Superior temporal gyrus (tissue), 1 donor: ENCODE results near the gene MYO1B.

Experiments
- DNase-seq: peaks from one replicate; pipeline ENCODE4 v3.0.0-alpha.2; 2016; ENCODE audit errors: extremely low spot score

The MYO1B gene

DNA sequence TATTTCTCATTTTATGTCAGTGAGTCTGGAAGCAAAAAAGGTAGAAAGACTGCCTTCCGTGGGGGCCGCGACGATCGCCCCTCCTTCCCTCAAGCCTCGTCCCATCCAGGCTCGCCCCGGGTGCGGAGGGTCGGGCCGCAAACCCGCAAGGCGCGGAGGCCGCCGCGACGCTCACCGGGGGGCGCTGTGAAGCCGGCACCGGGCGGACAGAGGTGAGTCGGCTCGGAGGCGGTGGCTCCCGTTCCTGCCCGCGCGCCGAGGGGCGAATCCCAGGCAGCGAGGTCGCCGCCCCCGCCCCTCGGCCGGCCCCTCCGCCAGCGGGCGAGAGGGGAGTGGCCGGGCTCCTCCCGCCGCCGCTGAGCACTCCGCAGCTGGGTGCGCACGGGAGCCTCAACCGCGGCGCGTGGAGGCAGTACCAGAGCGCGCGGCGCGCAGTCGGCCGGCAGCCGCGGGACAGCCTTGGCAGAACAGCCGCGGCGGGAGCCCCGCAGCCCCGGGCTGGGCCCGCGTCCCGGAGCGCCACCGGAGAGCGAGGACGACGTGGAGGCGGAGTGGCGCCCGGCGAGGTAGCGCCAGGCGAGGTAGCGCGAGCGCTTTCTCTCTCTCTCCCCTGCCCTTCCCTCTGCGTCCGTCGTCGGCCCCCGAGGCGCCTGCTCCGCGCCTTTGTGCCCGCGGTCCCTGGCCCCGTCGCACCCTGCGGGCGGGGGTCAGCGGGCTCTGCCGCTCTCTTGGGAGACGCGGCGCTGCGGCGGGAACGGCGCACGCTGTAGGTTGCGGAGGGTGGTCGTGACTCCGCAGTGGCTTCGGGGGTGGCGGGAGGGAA is at the start of gene MYO1B:
MYO1B (plus strand) TSS at position 359 of the 823 bp plus-strand sequence. CDS start 31,492 bp downstream, outside the sequence.
- no peak for DNase-seq

DNA sequence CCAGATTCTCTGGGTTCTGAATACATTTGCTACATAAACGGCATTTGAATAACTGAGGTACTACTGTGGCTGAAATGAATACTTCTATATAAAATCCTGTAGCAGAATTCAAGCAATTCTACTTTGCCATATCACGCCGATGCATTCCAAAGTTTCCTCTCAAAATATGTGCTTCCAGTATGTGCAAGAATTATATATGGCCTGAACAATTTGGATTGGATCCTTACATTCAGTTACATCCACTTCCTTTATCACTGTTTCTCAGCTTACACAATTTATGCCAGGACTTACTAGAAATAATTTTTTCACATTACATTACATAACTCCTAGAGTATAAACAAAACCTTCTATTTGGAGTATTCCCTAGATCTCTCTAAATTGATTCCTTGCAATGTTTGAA is 48.1 kb upstream of the MYO1B start:
- peak; percentile 38 for DNase-seq

DNA sequence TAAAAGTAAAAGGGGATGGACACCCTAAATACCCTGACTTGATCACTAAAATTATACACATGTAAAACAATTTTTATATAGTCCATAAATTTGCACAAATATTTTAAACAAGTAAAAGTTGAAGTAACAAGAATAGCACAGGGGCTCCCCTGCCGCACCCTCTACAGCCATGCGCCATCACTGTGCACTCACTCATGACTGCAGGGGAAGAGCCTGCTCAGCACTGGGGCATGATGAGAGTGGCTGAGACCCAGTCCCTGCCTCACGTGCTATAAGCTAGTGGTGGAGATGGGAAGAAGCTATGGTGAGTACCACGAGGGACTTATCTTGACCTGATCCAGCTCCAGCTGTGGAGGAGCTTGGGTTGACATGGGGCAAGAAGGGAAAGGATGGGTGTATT is 46.9 kb upstream of the MYO1B start:
- no peak for DNase-seq

DNA sequence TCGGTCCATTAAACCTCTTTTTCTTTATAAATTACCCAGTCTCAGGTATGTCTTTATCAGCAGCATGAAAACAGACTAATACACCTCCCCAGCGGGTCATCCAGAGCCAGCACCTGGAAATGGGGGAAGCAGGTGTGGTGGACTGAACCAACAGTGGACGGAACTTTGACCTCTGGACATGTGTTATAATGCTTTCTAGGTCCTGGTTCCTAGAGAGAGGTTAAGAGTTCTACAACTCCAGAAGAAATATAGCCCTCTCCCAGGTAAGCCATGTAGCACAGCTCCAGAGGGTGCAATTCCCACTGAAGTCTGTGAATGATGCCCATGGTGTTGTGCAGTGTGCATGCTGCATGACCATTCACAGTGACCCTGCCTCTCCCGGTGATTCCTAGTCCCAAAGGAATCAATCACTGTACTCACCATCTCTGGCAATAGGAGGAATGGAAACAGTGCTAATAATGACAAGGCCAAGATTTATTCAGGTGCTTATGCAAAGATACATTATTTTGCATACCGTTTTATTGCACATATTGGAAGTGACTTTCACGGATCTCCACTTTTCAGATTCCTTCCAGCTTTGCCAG is 45.2 kb upstream of the MYO1B start:
- no peak for DNase-seq

DNA sequence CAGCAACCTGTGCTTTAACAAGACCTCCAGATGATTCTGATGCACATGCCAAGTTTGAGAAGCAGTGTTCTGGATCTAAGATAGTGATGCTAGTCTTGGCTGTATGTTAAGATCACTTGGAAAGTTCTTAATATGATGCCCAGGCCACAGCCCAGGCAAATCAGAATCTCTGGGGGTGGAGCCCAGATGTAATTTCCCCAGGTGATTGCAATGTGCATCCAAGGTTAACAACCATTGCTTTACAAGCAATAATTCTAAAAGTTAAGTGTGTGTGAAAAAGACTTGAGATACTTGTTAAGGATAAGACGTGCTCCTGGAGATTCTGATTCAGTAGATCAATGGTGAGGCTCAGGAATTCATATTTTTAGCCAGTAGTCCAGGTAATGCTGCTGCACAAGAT is 44.3 kb upstream of the MYO1B start:
- no peak for DNase-seq

DNA sequence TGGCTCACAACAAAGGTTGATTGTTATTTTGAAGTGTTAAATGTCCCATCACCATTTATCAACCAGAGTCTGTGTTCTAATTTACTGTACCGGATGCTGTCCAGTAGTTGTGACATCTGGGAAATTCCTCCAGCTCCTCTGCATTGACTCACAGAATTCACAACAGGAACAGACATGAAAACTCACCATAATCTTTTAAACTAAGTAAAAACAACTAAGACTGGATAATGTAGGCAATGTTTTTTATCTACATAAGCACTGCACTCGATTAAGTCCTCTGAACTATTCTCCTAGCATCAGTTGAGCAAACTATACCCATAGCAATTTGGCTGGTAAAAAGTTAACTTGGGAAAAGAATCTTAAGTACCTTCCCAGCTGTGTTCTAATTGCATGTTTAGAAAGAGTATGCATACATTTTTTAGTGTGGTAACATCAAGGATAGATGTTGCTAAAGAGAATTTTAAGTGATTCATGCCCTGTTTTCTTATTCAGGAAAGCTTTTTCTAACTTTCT is 42.9 kb upstream of the MYO1B start:
- DNase-seq: no peak

DNA sequence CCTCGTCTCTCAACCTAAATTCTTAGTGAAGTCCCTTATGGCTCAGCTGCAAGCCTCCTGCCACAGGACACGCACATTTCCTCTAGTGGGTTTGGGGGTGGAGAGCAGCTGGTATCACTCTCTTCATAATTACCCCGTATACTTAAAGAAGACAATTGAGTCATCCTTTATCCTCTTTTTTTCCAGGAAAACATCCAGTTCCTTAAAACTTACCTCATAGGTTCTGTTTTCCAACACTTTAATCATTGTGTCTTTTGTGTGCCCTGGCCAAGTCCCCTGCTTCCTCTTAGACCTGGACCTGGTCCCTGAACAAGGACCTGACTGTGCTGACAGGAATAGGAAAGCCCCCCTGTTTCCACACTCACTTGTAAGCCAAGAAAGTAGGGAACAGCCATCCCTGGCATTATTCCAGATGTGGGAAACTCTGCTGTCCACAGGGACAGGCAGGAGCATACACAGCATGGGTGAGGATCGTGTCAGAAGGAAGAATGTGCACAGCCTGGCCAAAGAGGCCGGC is 42.3 kb upstream of the MYO1B start:
- DNase-seq: no peak

DNA sequence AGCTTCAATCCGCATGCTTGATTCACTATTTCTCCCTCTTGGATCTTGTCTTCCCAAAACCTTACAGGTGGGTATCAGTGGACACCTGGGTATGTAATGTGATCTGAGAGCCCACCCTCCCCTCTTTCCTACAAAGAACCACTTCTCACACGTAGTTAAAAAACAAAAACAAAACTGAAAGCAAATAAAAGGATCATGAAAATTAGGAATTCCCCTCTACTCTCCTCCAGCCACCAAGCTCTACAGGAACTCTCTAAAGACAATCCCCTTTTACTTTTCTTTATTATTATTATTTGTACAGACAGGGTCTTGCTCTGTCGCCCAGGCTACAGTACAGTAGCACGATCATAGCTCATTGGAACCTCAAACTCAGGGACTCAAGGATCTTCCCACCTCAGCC is 40.8 kb upstream of the MYO1B start:
- DNase-seq: no peak

DNA sequence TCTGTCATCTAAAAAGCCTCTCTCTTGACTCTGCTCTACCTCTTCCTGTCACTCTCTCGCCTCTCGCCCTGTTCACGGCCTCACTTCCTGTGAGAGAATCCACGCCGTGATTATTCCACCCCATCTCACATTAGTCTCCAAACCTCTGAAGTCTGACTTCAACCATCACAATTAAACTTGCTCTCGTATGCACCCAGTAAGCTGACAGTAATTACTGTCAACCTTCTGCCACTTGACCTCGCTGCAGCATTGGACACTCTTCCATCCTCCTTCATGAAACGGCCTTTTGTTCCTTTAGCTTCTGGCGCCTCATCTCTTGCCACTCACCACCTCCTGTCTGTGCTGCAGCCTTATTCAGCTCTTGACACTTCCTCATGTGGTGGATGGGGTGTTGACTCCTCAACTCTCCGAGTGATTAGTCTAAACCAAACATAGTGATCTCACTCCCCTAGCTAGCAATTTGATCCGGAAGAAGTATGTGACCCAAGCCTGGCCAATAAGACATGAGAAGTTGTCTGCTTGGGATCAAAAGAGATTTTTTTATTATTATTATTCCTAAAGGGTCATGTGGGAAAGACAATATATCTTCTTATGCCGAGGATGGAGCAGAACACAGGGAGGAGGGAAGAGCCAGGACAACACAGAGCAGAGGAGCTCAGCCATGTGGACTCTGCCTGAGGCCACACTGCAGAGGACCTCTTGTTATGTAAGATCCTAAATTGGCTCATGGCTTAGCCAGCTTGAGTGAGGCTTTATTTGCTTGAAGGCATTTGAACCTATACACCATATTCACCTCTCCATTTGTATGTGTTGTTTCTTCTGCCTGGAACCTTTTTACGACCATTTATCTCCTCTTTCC is 38.4 kb upstream of the MYO1B start:
- no peak for DNase-seq

DNA sequence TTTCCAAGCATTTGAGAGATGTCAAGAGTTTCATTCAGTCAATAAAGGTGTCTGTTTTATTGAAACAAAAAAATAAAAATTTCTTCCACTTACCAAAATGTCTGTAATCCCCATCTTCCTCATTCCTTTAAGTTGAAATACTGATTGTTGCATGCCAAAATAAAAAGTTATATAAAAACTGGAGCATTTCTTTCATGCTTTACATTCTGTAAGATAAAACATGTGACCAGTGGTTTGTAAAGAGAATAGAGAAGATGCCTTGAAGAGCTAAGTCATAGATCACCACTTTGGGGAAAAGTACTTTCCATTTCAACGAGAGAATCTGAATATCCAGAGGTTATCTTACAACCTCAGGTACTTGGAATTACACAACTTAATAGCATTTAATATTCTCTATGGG is 35.9 kb upstream of the MYO1B start:
- no peak for DNase-seq

DNA sequence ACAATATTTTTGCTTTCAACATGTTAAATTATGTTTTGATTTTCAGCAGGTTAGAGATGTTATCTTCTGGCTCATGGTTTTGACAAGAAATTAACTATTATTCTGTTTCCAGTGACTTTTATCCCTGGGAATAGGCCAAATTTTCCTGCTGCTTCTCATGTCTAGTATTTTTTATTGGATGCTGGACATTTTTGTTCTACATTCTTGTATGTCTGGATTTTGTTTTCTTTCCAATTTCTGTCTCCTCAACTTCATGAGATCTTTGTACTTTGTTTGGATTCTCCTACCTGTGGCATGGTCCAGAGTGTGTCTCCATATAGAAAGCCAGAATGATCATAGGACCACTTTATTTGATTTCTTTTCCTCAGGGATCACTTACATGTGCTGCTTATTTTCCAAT is 33.1 kb upstream of the MYO1B start:
- DNase-seq: no peak

DNA sequence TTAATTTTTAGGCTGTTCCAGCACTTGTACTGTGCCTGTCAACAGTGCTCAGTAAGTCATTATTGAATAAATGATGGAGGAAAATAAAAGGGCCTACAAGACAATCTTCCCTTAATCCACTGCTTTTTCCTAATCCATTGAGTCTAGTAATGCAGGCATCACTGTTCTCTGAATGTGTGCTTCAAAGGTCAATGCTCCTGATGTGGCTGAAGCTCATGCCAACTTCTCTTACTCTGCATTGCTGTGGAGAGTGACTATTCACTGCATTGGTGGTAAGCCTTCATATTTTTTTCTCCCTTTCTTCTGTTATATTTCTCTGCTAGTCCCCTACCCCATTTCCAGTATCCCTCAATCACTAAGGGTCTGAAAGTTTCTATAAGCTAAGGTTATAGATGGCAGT is 31.9 kb upstream of the MYO1B start:
- no peak for DNase-seq

DNA sequence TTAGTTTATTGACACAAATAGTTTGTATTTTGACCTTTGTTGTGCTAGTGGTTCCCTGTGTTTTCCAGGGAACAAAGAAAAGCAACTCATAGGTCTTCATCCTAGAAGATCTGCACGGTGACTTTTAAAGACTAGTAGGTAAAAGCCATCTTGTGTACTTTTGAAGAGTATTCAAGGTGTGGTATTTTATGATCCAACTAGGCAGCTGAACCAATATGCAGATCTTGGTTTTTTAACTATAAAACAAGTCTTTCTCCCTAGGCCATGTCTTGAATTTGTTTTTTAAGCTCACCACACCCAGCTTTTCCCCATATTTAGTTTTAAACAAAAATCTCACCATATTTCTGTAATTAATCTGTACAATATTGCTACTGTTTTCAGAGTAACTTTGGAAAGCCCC is 30.0 kb upstream of the MYO1B start:
- DNase-seq: no peak

DNA sequence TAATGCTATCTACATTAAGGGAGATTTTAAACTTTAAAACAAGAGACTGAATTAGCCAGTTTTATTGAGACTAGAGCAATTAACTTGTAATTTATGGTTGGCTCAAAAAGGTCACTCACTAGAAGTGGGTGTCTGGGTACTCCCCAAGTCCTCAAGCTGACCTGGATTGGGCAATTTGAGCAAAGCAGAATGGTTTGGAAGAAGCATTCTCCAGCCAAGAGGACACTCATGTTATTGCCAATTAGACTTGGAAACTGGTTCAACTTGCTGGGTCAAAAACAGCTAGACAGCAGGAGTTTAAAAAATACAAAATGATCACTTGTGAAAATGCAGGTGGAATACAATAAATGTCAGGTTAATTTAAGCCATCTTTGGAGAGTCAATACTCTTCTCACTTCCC is 29.5 kb upstream of the MYO1B start:
- no peak for DNase-seq

DNA sequence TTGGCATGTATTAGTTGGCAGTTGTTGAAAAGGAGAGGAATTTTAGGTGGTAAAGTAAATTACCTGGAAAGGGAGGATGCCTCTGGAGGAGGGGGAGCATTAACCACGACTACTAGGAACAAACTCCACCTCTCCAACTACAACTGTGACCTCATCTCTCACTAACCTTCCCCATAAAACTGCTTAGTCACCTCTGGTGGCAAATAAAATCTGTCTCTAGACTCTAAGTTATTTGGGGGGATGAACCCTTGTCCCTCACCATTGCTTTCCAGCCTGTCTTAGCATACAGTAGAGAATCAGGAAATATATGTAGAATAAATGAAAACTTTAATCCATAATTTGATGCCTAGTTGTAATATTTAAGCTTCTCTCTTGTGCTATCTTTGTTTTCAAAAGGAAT is 27.6 kb upstream of the MYO1B start:
- no peak for DNase-seq

DNA sequence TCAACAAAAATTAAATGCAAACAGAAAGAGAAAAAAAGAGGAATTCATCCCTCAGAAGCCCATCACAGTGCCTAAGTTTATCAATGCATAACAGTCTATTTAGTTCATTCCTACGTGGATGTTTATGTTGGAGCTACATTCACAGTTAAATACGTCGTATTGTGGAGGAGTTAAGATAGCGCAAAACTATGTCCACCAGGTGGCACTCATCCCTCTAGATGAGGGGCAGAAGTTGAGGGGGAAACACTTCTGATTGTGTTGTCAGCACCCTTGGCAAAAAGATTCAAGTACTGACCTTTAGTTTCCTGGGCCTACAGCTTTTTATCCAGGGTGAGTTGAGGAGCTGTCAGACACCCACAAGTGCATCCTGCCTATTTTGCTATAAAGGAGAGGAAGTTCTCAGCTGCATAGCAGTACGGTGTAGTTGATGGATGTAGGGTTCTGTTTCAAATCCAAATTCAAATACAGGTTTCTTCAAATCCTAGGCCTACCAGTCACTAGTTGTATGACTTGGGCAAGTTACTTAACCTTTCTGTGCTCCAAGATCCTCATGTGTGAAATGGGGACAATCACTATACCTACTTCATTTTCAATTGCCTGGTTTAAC is 26.8 kb upstream of the MYO1B start:
- DNase-seq: peak; percentile 79

DNA sequence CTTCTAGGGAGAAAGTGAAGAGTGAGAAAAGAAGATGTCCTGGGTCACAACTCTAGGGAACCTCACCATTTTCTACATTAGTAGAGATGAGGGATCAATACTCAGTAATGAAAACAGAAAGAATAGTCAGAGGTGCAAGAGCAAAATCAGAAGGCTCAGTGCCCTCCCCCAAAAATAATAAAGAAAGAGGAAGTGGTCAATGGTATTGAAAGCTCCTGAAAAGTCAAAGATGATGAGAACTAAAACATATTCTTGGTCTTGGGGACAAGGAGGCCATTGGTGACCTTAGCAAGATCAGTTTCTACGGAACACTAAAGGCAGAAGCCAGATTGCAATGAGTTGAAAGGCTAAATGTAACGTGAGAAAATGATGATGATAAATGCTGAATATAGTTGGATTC is 24.5 kb upstream of the MYO1B start:
- DNase-seq: no peak

DNA sequence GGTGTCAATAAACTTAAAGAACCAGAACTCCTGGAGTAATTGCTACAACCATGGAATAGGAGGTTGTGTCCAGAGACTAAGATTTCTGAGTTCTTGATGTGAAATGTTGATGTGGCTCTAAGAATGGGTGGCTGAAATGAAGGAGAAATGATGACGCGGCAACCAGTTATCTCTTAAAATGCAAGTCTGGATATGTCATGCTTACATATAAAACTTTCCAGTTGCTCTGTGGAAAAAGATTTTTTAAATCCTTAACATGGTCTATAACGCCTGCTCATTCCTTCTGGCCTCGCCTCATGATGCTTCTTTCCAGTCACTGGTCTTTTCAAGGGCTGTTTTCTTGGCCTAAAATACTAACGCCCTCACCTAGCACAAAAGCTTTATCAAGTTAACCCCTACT is 23.5 kb upstream of the MYO1B start:
- no peak for DNase-seq

DNA sequence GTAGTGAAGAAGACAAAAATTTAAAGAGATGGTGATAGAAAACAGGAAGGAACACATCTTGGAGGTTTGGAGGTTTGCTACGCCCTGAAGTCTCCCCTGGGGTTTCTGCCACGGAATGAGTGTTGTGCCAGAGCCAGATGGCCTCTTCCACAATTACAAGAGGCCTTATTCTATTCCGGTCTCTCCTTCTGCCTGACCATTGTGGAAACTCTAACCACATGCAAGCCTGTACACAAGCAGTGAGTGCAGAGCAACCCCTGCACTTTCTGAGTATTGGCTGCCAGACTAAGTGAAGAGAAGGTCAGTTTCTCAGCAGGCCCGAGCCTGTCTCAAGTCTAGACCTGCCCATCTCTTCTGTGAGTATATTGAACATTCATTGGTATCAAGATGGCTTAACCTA is 22.7 kb upstream of the MYO1B start:
- no peak for DNase-seq

DNA sequence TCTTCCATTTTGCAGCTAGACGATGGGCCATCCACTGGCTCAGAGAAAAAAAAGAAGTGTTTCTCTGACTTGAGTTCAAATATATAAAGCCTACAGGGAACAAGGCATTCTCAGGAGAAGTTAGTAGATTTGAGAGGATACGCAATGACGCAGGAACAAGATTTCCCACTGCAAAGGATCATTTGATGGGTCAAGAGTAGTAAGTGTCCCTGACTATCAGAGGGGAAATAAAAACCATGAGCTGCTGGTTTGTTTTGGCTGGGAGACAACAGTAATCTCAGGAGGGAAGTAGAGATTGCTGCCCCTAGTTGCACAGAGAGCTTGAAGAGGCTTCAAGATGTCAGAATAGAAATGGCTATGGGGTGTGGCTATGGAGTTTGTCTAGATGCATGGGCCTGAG is 22.3 kb upstream of the MYO1B start:
- no peak for DNase-seq

DNA sequence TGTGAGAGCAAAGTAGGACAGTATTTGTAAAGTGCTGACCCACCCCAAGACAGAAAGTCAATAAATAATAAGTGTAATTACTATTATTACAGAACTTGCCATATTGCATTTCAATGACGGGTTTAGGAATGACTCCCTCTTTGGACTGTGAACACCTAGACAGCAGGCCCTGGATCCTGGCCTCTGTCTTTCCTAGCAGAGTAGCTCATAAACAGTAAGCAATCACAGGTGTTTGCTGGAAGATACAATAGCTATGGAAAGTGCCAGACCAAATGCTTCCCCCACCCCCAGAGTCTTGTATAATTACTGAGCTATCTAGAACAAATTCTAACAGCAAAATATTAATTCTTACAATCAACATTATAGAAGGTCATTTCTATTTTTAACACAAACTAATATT is 20.1 kb upstream of the MYO1B start:
- DNase-seq: no peak

DNA sequence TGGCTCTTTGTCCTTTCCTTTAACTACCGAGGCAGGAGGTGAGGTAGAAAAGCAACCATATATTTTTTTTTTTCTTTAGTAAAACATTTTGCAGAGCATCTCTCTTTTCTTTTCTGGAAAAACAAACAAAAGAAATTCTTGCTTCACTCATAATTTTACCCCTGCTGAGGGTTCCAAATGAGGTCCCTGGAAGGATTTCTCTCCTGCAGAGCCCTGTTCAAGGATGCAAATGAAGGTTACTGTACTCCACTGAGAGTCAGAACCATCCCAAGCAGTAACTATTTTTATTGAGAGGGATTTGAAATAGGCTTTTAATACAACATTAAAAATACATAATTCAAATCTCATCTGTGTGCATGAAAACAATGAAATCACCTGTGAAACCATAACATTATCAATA is 19.5 kb upstream of the MYO1B start:
- DNase-seq: no peak
